Measurements from ENCODE around the gene DCAF5.
"Not testable (repeated sequence)": the region's sequence is repeated elsewhere in the genome, so short reads cannot be mapped to it uniquely, and the experiment has no call there.

The DCAF5 gene

DNA sequence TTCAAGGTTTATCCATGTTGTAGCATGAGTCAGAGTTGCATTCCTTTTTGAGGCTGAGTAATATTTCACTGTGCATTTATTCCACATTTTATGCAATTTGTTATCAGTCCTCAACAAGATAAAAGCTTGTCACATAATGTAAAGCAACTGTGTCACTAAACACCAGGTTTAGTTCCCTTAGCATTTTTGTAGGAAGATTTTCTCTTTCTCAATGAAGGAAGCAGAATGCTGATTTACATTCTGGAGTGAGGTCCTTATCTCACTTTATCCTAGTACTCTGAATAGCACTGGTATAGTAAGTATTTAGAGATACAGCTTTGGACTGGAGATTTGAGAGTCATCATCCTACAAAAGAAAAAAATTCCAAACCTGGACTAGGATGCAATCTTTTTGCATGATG, 28.6 kb upstream of the DCAF5 start:
- no peak for DNase-seq (ENCODE audit: low spot score)
- TF ChIP-seq, protein P1, sequence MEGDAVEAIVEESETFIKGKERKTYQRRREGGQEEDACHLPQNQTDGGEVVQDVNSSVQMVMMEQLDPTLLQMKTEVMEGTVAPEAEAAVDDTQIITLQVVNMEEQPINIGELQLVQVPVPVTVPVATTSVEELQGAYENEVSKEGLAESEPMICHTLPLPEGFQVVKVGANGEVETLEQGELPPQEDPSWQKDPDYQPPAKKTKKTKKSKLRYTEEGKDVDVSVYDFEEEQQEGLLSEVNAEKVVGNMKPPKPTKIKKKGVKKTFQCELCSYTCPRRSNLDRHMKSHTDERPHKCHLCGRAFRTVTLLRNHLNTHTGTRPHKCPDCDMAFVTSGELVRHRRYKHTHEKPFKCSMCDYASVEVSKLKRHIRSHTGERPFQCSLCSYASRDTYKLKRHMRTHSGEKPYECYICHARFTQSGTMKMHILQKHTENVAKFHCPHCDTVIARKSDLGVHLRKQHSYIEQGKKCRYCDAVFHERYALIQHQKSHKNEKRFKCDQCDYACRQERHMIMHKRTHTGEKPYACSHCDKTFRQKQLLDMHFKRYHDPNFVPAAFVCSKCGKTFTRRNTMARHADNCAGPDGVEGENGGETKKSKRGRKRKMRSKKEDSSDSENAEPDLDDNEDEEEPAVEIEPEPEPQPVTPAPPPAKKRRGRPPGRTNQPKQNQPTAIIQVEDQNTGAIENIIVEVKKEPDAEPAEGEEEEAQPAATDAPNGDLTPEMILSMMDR (IDR thresholded peaks at IDR 0.05; ENCODE audit: extremely low read depth, missing control alignments), result no peak

DNA sequence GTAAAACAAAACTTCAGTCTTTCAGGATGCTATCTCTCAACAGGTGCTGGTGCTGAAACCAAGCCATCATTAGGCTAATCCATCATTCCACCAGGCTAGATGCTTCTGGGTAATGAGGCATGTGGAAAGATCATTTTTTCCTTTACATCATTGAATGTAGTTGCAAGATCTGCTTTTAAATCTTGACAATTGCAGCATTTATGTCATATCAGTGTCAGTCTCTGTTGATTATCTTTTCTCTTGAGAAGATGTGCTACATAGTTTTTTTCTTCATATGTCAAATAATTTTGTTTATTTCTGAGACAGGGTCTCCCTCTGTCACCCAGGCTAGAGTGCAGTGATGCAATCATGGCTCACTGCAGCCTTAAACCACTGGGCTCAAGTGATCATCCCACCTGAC, 22.2 kb upstream of the DCAF5 start:
- TF ChIP-seq, protein P1 (IDR thresholded peaks at IDR 0.05; ENCODE audit: extremely low read depth, missing control alignments), result no peak
- no peak for DNase-seq (ENCODE audit: low spot score)

DNA sequence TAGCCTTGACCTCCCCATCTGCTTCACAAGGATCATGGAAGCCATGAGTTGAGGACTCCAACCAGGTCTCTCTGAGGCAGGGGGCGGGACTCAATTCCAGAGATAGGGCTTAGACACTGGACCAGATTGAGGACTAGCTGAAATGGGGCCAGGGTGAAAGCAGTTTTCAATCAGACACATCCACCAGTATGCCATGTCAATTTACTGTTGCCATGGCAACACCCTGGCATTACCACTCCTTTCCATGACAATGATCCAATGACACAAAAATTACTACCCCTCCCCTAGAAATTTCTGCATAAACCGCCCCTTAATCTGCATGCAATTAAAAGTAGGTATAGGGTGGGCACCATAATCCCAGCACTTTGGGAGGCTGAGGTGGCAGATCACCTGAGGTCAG, 18.6 kb upstream of the DCAF5 start:
- TF ChIP-seq, protein P1 (IDR thresholded peaks at IDR 0.05; ENCODE audit: extremely low read depth, missing control alignments), result no peak
- no peak for DNase-seq (ENCODE audit: low spot score)

DNA sequence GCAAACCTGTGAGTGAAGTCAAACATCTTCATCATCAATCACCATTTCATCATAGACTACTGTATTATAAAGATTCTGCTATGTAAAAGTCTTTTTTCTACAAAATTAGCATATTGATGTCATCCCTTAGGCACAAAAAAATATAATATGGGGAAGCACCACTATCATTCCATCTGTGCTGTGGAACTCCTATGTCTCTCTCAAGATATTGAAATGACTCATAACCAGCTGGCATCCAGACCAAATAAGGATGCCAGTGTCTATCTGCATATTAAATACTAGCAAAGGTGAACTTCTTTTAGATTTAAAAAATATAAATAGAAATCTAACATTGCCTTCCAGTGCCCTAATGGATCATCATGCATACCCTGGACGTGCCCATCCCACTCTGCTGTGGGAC, 17.9 kb upstream of the DCAF5 start:
- TF ChIP-seq, protein P1 (IDR thresholded peaks at IDR 0.05; ENCODE audit: extremely low read depth, missing control alignments), result no peak
- no peak for DNase-seq (ENCODE audit: low spot score)

DNA sequence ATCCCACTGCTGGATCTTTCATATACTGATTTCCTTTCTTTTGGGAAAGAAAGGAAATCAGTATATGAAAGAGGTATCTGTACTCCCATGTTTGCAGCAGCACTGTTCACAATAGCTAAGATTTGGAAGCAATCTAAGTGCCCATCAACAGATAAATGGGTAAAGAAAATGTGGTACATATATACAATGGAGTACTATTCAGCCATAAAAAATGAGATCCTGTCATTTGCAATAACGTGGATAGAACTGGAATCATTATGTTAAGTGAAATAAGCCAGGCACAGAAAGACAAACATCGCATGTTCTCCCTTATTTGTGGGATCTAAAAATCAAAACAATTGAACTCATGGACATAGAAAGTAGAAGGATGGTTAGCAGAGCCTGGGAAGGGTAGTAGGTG, 12.9 kb upstream of the DCAF5 start:
- DNase-seq (ENCODE audit: low spot score), result not testable (repeated sequence)

DNA sequence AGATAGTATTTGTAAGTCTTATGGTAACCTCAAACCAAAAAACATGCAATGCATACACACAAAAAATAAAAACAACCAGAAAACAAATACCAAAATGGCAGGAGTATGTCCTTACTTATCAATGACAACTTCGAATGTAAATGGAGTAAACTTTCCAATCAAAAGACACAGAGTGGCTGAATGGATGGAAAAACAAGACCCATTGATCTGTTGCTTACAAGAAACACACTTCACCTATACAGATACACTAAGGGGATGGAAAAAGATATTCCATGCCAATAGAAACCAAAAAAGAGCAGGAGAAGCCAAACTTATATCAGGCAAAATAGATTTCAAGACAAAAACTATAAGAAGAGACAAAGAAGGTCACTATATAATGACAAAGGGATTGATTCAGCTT, 8.7 kb upstream of the DCAF5 start:
- TF ChIP-seq, protein P1 (IDR thresholded peaks at IDR 0.05; ENCODE audit: extremely low read depth, missing control alignments), result no peak
- no peak for DNase-seq (ENCODE audit: low spot score)

DNA sequence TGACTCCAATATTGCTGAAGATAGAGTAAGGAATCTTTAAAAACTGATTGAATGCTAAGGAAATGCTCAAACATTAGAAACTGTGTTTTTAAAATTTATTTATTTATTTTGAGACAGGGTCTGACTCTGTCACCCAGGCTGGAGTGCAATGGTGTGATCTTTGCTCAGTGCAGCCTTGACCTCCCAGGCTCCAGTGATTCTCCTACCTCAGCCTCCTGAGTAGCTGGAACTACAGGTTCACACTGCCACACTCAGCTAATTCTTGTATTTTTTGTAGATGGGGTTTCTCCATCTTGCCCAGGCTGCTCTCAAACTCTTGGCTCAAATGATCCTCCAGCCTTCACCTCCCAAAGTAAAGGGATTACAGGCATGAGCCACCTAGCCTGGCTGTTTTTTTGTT, 3.3 kb upstream of the DCAF5 start:
- TF ChIP-seq, protein P1 (IDR thresholded peaks at IDR 0.05; ENCODE audit: extremely low read depth, missing control alignments), result no peak
- no peak for DNase-seq (ENCODE audit: low spot score)

DNA sequence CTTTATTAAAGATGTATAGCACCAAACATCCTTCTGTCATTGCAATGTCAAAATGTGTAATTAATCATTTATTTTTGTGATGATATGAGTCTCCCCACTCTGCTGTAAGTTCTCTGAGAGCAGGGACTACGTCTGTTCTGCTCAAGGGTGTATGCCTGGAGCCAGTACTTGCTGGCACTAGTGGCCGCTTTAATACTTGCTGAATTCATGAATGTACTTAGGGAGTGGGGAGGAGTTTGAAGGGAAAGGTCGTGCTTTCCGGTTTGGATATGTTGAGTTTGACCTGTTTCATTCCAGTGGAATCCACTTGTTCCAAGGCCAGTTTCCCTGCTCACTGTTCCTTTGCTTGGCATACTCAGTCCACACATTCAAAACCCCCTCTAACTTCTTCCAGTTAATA, 1.9 kb upstream of the DCAF5 start:
- TF ChIP-seq, protein P1 (IDR thresholded peaks at IDR 0.05; ENCODE audit: extremely low read depth, missing control alignments), result no peak
- DNase-seq (ENCODE audit: low spot score), result no peak

Measured in GM20000 (cell line).